Measurements from ENCODE around the gene INTS1.

- TF ChIP-seq EP300 (IDR thresholded peaks at IDR 0.05; ENCODE audit: low read depth) (no peak), CTCF (IDR thresholded peaks at IDR 0.05) (no peak)
Observed at GRCh38 chr7:1509226-1509625, 5.0 kb upstream of the INTS1 start.

All from transverse colon (tissue), 3 donors.